Pulmonary artery endothelial cell (primary cell): ENCODE measurements around the gene KRTAP16-1. TPM values are rescaled to one million over a fixed set of nuclear protein-coding genes. Genes with fewer than 3 reads are reported as not detected.

Experiments
- DNase-seq: peaks from one replicate; pipeline ENCODE4 v3.0.0-alpha.2; 2011; ENCODE audit warnings: low read depth, low spot score
- total RNA-seq: library from RNA; depleted of rRNA; stranded (reverse); fragments of >200 nt; gene quantifications from 2 replicates; pipeline ENCODE4 v1.2.3, GENCODE V29; 2014

Gene KRTAP16-1
- total RNA-seq, 1 donor from 2014 or later = not detected

DNA sequence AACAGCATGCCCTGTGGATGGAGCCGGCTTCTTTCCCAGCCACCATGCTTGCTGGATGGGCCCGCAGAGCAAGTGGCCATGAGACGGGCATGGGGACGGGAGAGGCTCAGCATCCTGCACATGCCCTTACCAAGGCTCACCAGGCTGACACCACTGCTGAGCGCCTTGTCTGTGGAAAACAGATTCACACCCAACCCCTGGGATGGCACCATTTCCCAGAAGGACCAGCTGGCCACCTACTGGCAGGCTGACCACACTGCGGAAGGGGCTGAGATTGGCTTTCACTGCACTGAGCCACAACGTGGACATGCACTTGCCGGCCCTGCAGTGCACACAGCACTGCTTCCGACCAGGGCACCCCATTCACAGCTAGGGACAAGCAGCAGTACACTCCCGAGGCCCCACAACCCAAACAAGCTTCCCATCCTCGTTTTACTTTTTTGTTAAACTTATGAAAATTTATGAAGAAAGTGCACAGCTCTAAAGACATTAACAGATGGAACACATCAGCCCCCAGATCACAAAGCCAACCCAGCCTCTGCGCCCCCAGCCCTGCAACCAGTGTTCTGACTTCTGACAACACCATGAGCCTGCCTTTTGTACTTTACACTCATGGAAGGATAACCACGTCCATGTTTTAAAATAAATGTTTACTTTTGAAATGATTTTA, 20.3 kb upstream of the KRTAP16-1 start:
- DNase-seq = no peak

DNA sequence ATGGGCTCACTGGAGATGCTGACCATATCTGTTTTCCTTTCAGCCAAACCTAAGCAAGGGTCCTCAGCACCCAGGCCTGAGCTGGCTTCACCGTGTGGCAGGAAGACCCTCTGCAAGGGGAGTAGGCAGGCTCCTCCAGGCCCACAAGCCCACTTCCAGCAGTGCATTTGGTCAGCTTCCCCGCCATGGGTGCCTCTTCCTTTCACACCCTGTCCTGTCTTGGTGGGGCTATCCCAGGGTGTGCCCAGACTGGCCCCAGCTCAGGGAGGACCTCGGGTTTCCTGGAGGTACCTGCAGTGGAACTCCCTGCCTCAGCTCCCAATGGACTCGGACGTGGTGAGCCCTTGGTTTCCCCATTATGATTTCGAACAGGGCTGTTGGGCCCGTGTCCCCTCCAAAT, 19.1 kb upstream of the KRTAP16-1 start:
- DNase-seq = no peak

DNA sequence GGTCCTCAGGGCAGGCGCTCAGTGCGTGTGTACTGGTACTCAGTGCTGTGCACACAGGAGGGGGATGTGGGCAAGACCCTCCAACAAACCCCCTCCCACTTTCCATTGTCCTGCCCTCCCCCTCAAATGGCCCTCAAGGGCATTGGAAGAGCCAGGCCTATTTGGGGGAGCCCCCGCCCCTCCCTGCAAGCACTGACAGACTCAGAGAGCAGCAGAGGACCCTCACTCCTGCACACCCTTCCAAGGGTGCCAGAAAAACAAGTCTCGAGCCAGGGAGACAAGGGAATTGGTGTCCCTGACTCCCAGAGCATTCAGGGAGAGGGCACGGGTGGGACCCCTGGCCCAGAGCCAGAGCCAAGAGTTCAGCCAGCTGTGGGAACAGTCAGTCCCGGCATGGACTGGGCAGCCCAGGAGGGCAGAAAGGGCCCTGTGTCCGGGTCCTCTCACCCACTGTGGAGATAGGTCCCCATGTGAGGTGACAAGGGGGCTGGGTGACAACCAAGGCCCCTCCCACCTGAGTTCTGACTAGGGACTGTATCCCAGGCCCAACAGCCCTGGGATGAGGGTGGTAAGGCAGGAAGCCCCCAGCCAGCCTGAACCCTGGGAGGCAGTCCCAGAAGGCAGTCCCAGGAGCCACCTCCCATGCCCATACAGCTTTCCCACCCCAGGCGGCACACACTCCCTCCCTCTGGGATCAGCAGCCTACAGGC, 18.5 kb upstream of the KRTAP16-1 start:
- DNase-seq = no peak

DNA sequence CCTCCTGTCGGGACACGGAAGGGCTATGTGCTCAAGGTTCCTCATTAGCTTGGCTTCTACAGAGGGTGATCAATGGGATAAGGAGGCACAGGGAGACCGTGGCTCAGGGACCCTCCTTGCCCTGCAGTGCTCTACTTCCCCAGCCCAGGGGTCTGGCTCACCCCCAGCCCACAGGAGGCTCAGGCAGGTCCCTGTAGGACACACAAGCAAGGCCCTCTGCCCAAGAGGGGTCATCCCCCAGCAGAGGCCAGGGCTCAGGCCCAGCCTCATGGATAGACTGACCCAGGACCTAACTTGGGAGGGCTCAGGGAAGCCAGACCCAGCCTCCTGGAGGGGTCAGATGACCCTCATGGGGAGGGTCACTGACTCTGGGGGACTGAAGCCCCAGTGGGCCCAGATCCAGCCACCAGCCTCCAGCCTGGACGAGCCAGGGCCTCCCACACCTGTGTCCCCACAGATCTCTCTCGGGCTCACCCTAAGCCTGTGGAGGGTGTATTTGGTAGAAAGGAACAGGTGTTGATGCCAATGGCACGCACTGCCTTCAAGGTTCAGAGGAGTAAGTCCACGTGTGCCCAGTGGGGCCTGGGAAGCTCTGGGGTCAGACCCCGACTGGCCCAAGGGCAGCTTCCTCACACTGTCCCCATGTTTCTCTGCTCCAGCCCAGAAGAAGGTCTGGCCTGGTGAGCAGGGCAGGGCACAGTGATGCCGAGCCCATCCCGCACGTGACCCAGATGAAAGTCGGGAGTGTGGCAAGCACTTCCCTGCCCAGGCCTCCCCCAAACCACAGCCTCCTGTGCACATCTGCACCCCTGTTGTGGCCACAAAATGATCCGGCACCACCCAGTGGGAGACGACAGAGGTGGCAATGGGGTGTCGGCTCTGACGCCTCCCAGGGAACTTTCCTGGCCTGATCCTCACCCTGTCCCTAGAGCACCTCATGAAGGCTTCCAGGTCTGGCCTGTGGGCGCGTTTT, 17.4 kb upstream of the KRTAP16-1 start:
- no peak for DNase-seq

DNA sequence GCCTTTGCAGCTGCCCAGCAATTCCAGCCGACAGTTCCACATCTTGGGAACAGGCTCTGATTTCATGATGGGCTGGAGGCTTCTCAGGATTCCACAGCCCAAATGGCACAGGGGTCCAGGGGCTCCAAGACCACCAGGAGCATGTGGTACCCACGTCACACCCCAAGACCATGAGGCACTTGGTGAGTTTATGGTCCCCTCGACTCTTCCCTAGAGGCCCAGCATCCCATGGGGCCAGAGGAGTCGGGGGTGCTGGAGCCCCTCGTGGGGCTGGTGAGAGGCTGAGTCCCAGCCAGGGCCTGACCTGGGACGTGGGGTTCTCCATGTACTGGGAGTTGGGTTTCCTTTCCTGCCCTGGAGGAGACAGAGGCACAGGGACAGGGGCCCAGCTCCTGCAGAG, 16.5 kb upstream of the KRTAP16-1 start:
- DNase-seq = no peak

DNA sequence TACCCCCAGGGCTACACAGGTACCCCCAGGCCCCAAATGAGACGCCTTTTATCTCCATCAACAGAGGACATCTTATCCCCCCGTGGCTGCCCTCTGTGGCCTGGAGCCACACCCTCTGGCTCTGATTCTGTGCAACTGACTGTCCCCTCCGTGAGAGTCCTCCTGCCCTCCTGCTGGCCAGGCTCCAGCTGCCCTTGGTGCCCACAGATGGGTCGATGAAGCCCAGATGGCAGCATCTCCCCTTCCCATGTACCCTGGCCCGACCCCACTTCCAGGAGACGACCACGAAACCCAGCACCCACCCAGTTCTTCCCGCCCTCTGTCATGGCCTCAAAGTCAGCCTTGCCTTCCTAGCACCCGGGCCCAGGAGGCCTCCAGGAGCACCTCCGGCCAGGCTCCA, 16.0 kb upstream of the KRTAP16-1 start:
- DNase-seq = no peak

DNA sequence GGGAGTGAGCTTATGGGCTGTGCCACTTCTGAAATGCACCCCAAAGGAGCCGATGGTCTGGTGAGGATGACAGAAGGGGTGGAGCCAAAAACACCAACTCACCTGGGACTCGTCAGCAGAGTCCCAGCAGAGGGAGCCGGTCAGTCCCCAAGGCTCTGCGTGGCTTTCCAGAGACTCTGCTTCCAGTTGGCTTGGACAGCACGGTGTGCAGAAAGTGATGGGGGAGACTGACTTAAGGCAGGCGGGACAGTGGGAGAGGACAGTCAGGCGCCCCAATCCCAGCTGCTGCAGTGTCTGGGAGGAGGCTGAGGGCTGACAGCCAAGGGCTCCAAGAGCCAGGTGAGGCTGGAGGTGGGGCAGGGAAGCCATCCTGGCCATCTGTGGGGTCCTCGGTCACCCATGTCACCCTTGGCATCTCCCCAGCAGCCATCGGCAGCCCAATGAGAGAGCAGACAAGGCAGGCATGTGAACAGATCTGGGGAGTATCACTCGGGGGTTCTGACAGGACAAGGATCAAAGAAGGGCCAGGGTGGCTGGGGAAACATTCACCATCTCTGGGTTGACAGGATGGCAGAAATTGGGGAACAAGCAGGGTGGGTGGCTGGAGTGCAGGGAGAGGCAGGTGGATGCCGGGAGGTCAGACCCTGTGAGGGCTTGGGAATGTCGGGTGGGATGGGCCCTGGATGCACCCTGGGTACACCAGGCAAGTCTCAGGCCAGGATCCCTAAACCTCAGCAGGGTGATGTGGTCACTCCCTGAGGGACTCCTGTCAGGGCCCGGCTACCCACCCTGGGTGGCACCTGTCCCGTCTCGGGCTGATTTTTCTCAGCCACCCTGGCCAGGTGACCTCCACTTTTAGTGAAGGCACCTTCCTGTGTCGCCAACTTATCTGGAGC, 15.3 kb upstream of the KRTAP16-1 start:
- no peak for DNase-seq

DNA sequence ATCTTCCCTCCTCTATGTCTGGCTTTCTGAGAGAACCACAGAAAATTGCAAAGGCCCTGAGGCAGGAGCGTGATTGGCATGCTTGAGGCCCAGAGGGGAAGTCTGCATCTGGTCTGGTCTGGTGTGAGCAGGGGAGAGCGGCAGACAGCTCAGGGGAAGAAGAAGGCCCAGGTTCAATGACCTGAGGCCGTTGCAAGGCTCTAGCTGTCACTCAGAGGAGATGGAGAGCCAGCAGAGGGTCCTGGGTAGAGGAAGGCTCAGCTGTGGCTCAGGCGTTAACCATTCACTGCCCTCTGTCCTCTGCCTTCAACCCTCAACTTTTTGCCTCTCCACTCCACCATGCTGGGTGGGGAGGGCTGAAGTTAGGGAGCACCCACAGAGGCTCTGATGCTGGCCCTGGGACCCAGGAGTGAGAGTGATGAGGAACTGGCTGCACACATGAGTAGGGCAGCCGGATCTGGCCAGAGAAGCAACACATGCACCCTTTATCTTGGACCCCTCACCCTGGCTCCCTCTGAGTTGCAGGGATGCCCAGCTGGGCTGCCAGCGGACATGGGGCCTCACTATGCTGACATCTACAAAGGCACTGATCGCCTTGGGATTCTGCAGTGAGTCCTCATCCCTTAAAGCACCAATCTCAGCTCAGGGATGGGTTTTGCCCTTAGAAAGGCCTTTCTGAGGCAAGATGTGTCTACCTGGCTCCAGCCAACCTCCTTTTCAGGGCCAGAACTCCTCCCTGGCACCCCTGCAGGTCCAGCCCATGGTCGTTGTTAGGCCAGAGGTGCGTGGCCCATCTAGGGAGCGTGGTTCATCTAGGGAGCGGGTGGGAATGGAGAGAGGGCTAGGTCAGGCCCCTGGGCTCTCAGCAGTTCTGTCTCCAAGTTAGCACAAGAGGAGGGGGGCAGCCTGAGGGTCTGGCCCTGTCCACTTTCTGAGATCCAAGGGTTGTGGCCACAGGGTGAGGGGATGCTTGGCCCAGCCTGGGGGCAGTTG, 14.1 kb upstream of the KRTAP16-1 start:
- no peak for DNase-seq

DNA sequence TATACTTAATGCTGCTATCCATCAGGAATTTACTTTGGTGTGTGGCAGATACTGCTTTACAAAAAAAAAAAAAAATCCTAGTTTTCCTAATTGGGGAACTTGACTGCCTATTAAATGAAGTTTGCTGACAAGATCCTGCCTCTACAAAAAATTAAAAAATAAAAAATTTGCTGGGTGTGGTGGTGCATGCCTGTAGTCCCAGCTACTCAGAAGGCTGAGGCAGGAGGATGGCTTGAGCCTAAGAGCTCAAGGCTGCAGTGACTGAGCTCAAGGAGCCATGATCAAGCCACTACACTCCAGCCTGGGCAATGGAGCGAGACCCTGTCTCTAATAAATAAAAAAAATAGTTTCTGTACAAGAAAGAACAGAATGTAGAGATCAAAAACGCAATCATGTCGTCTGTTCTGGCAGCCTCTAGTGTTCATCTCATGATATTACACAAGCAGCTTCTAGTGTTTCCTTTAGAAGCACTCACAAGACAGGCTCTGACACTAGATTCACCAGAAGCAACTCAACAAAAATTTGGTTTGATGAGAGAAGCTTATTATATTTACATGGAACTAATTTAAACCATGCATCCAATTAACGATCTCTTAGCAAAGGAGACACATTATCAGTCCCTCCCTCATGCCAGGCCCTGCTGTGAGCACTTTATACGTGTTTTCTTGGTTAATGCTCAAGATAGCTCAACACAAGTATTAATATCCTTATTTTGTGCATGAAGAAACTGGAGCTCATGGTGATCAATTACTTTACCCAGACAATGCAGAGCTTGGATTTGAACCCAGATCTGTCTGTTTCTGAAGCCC, 13.2 kb upstream of the KRTAP16-1 start:
- DNase-seq = no peak

DNA sequence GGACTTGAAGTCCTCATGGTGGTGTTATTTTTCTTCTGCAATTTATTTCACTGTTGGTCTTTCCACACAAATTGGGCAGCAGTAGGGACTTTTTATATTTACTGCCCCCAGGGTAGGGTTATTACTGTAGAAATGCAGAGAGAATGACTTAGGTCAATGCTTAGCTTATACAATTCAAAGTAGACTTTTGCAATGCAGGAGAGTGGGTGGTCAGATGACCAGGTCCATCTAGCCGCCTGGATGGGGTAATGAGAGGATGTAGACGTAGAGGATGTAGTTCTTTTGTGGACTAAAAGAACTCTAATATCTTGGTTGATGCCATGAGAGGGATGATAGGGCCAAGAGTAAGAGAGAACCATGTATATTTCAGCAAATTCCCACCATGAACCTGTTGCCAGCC, 9.1 kb upstream of the KRTAP16-1 start:
- no peak for DNase-seq

DNA sequence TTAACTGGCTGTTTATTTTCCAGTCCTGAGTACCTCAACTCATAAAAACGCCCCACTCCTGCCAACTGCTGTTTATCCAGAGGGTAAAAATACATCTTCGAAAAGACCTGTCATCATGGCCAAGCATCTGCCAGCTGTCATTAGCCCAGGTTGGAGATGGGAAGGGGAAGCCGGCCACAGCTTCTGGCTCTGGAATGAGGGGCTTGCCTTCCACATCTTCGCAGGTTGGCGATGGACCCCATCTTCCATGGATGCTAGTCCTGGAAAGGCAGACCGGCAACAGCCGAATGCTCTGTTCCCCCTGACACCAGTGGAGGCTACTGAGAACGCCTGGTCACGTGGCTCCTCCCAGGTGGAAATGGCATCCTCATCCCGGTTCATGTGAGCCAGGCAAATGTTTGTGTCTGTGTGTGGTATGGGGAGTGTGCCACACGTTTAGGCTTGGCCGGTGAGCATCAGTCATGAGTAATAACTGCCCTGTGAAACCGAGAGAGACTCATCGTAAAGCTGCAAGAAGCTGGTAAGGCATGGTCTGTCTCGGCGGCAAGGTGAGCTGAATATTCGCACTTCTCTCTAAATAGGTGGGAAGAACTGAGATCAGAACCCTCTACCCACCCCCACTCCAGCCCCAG, 6.8 kb upstream of the KRTAP16-1 start:
- DNase-seq = no peak

DNA sequence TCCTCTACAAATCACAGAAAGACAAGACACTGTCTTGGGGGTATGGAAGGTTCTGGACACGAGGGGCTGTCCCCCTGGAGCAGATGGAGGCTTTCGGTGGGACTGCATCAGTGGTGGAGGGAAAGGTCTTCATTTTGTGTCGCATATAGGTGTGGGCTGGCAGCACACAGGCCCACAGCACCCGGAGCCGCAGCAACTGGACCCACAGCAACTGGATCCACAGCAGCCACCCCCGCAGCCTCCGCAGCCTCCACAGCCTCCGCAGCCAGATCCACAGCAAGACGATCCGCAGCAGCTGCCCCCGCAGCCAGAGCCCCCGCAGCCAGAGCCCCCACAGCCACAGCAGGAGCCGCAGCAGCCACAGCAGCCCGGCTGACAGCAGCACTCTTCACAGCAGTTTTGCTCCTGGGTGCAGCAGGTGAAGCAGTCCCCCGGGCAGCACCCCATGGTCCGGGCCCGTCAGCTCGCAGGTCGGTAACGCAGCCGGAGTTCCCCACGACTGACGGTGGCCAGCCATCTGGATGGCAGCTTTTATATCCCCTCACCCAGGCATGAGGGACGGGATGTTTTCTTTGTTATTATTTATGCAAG, 6.2 kb upstream of the KRTAP16-1 start, which contains the start of gene KRTAP17-1:
Gene KRTAP17-1 (minus strand): TSS at position 507 of the 591 bp plus-strand sequence. CDS start 60 bp downstream, at position 447.
- DNase-seq = no peak

DNA sequence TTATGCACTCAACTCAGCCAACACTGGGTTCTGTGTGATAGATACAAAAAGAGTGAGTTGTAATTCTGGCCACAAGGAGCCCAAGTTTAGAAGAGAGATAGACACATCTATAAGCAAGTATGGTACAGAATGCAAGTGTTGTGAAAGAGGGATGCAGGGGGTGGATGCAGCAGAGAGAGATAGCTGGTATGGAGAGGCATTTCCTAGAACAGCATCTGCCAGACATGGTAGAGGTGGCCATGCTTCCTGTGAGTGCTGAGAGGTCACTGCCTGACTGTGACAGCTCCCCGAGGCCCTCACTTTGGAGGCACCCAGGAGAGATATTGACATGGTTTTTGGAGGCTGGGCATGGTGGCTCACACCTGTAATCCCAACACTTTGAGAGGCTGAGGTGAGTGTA, 2.0 kb upstream of the KRTAP16-1 start:
- DNase-seq = no peak

DNA sequence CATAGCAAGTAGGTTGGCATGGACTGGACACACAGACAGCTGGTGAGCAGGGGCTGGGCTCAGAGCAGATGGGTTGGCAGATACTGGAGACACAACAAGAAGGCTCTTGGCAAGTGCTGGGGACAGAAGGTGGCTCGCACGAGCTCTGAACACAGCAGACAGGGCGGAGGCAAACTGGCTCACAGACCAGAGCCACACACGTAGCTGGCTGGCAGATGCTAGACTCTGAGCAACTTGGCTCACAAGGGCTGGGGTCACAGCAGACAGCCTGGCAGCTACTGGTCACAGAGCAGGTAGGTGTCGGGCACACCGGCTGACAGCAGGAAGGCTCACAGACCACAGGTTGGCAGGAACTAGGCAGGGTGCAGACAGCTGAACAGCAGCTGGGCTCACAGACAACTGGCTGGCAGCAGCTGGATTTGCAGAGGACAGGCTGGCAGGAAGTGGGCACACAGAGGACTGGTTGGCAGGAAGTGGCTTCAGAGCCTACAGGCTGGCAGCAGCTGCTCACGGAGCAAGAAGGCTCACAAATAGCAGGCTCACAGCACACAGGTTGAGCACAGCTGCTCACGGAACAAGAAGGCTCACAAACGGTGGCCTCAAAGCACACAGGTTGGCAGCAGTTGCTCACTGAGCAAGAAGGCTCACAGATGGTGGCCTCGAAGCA, 725 bp downstream of the KRTAP16-1 start:
- DNase-seq = no peak

DNA sequence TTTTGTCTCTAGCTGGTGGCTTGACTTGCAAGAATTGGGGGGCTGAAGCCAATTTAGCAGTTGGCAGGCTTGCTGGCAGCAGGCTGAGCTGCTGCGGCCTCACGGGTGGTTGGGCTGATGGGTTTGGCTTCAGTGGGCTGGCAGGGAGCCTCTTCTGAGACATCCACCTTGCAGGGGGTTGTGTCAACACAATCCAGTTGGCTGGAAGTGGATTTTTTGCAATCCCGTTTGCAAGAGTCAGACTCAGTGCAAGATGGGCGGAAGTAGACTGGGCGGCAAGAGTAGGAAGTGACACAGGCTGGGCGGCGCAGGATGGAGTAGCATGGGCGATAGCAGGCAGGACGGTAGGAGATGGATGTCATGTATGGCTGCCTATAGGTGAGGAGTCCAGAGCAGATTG, 1.5 kb downstream of the KRTAP16-1 start:
- no peak for DNase-seq

DNA sequence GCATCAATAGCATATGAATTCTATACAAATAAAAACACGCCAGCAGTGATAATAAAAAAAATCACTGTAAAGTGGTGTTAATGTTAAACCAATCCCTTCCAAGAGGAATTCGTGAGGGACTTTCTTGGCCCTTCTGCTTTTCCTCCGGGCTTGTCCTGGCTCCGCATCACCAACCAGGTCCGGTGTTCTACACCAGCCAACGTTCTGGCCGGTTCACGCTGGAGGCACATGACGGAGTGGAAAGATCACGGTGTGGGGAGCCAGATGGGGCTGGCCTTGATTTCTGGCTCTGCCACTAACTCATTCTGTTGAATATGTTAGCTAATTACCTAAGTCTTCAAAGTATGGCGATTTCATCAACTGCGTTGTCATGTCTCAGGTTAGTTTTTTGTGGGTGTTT, 5.0 kb downstream of the KRTAP16-1 start:
- DNase-seq = no peak

DNA sequence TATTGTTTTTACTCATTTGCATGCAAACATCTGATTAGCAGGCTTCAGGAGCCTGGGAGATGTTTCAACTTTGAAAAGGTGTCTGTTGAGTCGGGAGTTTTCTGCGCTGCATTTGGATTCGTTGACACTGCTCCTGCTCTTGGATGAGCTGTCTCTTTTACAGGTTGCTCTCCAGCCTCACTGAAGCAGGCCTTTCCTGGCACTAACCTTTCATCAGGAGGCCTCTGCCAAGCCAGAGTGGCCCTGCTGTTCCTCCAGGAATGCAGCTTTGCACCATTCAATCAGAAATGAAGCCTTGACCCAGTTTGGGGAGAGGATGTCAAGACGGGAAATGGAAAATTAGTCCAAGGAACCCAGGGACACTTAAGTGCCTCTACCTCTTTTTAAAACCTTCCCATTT, 6.1 kb downstream of the KRTAP16-1 start:
- no peak for DNase-seq
